SU-DHL-6 (cell line): Measurements from ENCODE around the gene PCNX4.

Source experiments
- CTCF ChIP-seq: fragments of 200-600 bp; sonication (generic); IDR thresholded peaks from one replicate; pipeline ENCODE4 v1.5.1; 2017; ENCODE audit warnings: antibody characterized with exemption, mild to moderate bottlenecking, low read length, moderate library complexity; ENCODE audit not compliant: insufficient read depth, poor library complexity, severe bottlenecking
- EZH2phosphoT487 ChIP-seq: fragments of 200-600 bp; sonication (generic), shearing (Covaris generic); conservative IDR thresholded peaks from 2 replicates; pipeline ENCODE4 v1.6.1; 2018; ENCODE audit warnings: mild to moderate bottlenecking, antibody characterized with exemption, low read length, moderate library complexity, mixed read lengths

GRCh38 chr14:60164712-60165546 lies 73.2 kb downstream of the PCNX4 start, which contains the start of gene DHRS7:
- peak; percentile 52 for TF ChIP-seq CTCF
- no peak for TF ChIP-seq EZH2phosphoT487
